T follicular helper cell (primary cell): ENCODE measurements around the gene KRCC1.
"Not testable (repeated sequence)": the region's sequence is repeated elsewhere in the genome, so short reads cannot be mapped to it uniquely, and the experiment has no call there.

ENCODE experiments used
- DNase-seq: peaks from one replicate; pipeline ENCODE4 v3.0.0-alpha.2; 2020; ENCODE audit warnings: low read depth

Gene KRCC1

GRCh38 chr2:88038263-88039105 is 17.1 kb downstream of the KRCC1 start:
- DNase-seq, result no peak

DNA sequence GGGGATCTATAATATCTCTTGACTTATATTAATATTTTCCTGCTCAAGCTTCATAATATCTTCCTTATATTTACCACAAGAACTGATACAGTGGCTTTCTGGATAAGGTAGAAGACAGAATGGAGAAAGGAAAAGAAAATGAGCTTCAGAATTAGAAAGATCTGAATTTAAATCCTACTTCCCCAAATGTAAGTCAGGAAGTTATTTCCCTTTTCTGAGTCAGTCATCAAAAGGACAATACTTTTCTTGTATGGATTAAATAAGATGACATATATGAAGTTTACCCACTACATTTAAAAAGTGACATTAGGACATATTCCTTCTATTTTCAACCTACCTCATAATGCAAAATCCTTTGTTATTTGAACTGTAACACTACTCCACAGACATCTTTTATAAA is 19.0 kb downstream of the KRCC1 start:
- DNase-seq, result no peak

DNA sequence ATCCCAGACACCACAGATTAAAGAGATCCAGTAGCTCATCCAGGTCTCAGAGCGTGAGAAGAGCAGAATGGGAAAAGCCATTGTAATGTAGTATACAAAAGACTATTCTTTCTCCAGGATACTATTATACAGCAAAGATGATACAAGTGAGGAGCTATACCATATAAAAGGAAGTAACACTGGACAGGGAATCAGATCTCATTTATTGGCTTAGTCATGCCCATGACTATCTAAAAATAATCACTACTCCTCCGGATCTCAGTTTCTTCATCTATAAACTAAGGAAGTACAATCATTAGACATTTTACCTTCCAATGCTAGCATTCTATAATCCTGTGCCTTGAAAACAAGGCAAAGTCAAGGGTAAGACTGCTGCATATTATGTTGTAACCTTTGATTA is 19.4 kb downstream of the KRCC1 start:
- no peak for DNase-seq

- no peak for DNase-seq
Observed at GRCh38 chr2:88032070-88032702, 23.4 kb downstream of the KRCC1 start.

DNA sequence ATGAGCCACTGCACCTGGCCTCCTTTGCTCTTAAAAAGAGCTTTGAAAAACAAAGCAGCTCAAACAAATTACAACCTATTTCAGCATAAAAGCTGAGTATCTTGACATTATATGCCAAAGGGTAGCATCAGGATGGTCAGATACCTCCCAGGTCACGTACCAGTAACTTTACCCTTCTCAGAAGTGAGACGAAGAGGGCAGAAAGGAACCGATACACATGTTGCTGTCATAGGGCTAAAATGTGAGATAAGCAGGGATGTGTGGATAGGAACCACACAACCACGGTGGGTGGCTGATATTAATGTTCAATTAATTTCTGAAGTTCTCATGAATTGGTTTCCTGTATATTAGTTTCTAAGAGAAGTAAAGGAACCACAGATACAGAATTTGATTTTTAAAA is 26.7 kb downstream of the KRCC1 start:
- DNase-seq, result no peak

GRCh38 chr2:88027697-88028389 is 27.7 kb downstream of the KRCC1 start:
- no peak for DNase-seq

GRCh38 chr2:88024509-88024908 is 31.1 kb downstream of the KRCC1 start:
- no peak for DNase-seq

GRCh38 chr2:88022669-88022921 is 33.0 kb downstream of the KRCC1 start:
- no peak for DNase-seq

- DNase-seq, result no peak
Observed at GRCh38 chr2:88019985-88020384, 35.6 kb downstream of the KRCC1 start.

DNA sequence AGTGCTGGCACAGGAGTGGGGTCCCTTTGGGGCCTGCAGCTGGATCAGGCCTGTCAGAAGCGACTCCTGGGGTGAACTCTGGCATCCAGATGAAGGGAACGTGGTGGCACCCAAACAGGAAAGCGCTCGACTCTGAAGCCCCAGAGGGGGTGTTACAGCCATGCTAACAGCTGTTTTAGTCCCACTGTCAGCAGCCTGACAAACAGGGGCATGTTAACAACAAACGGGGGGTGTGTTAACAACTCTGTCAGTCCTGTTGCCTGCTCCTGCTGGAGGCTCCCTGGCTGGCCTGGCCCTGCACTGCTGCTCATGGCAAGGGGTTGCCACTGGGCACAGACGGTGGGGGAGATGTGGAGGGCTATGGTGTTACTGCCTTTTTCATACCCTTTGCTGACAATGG is 36.7 kb downstream of the KRCC1 start:
- DNase-seq, result no peak

DNA sequence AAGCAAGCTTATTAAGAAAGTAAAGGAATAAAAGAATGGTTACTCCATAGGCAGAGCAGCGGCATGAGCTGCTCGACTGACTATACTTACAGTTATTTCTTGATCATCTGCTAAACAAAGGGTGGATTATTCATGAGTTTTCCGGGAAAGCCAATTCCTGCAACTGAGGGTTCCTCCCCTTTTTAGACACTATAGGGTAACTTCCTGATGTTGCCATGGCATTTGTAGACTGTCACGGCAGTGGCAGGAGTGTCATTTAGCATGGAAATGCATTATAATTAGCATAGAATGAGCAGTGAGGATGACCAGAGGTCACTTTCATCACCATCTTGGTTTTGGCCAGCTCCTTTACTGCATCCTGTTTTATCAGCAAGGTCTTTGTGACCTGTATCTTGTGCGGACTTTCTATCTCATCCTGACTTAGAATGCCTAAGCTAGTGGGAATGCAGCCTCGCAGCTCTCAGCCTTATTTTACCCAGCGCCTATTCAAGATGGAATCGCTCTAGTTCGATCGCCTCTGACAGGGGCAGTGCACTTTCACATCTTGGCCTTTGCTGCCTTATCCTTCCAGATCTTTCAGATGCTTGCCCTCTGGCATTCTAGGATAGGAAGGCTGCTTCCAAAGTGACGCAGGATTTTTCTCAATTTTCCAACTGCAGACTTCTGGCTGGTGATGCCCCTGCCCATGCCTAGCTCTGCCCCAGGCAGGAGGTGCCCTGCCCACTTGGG is 37.3 kb downstream of the KRCC1 start:
- DNase-seq, result not testable (repeated sequence)

DNA sequence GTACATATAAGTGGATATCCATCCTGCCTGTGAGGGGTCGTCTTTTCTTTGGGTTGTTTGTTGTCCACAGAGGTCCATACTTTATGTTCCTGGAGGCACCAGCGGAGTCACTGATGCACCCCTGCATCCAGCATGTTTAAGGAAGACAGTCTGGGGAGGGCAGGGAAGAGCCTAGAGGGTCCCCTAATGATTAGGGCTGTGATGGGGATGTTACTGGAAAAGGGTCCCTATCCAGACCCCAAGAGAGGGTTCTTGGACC is 37.9 kb downstream of the KRCC1 start:
- DNase-seq, result not testable (repeated sequence)

- DNase-seq, result no peak
Observed at GRCh38 chr2:88016960-88017779, 38.4 kb downstream of the KRCC1 start.

DNA sequence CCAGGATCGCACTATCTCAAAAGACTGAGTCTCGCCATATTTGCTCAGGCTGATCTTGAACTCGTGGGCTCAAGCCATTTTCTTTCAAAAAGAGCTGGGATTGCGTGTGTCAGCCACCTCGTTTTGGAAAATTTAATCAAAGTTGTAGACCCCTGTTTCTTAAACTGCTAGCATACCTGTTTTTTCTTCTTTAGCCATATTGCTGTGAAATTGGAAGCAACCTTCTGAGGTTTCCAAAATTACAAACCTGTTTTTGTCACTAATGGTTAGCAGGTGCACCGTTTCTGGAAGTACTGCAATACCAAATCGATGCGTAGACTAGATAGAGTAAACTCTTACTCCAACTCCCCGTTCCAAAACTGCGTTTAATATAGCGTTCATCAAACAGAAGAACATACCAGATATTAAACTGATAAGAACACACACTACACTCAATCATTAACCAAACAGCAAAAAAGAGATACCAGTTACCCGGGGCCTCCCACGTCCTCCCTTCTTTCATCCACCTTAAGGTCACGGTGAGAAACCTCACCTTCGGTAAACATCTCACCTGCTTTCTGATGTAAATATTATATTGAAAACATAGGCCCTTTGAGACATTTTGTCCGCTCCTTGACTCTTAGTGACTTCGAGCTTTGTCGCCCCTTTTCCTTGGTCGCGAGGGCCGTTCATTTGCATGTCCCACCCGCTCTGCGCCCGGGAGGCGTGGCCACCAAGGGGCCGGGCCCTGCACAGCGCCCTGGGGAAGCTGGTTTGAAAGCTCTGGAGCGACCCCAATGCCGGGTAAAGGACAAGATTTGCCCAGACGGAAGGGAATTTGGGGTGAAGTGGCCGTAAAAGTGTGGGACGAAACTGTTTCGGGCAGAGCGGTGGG is 39.3 kb downstream of the KRCC1 start, which contains the start of gene RNU2-63P:
Gene RNU2-63P, minus strand, starts transcription at position 462 of the 874 bp plus-strand sequence.
- DNase-seq, result peak; percentile 62

DNA sequence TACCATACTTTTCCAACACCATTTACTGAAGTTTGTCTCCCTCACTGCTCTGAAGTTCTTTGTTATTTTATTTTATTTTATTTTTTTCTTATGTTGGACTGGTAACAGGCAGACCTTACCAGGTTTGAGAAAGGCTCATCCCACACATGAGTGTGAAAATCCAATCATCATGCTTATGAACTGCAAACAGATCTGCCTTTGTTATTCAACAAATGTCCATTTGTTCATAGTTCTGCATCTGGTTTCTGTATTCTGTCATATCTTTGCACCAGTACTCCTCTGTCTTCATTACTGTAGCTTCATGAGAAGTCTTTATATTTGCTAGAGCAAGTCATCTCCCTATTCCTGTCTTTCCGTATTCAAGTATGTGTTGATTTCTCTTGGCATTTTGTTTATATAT is 44.6 kb downstream of the KRCC1 start:
- no peak for DNase-seq

GRCh38 chr2:88010136-88010535 is 45.4 kb downstream of the KRCC1 start:
- DNase-seq, result no peak

DNA sequence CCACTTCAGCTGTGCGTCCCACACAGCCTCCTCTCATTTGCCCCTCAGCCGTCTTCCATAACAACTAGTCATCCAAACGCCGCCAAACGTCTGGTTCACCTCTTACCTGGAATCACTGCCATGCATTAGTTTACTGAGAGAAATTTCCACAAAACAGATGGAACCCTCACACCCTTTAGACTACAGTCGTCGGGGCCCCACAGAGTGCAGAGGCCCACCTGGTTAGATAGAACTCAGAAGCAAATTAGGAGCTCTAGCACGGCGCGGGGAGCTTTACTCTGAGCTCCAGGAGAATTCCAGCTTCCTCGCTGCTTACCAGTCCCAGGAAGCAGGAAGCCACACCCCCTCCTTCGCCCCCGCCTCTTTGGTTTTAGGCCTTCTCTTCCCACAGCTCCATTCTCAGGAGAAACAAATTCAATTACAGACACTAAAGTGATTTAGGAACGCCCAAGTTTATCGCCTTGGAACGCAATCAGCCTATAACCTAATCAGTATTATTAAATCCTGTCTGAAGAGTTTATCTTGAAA is 48.6 kb downstream of the KRCC1 start:
- no peak for DNase-seq

GRCh38 chr2:88005776-88006175 is 49.8 kb downstream of the KRCC1 start:
- DNase-seq, result no peak

- no peak for DNase-seq
Observed at GRCh38 chr2:88003074-88003755, 52.4 kb downstream of the KRCC1 start.

DNA sequence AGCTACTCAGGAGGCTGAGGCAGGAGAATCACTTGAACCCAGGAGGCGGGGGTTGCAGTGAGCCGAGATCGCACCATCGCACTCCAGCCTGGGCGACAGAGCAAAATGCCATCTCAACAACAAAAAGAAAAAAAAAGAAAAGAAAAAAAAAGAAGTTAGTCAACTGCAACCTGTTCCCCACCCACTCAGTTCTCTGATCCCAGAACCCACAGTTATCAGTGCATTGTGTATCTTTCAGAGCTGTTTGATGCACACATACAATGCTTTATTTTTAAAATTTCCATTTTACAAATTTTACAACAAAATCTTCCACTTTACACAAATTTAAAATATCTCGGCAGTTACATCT is 53.2 kb downstream of the KRCC1 start:
- DNase-seq, result no peak
